Keratinocyte (primary cell): ENCODE data around the gene GPAT3. TPM values are rescaled to one million over a fixed set of nuclear protein-coding genes. Genes with fewer than 3 reads are reported as not detected.

Source experiments
- DNase-seq: peaks from one replicate; pipeline ENCODE4 v3.0.0-alpha.2; 2011; ENCODE audit warnings: low read depth, missing footprints, low spot score
- FAIRE-seq: peaks from 2 replicates; lab custom pipeline; 2011; peaks lifted over from hg19 to GRCh38; lab: Jason Lieb, UNC
- H2AFZ ChIP-seq: 2 replicates; pipeline ENCODE4 v1.6.0; 2012; ENCODE audit warnings: low read length, control low read depth, inconsistent platforms; ENCODE audit not compliant: control insufficient read depth
- H3K27ac ChIP-seq: 2 replicates; pipeline ENCODE4 v1.5.1; 2011; ENCODE audit warnings: low read length; ENCODE audit not compliant: control insufficient read depth, insufficient read depth
- H3K27me3 ChIP-seq: 3 replicates; pipeline ENCODE4 v1.6.0; 2011; ENCODE audit warnings: low read length; ENCODE audit not compliant: control insufficient read depth, insufficient read depth; ENCODE audit errors: extremely low read depth
- H3K36me3 ChIP-seq, 2 experiments: 2 replicates in 1 of 2; 3 replicates in 1 of 2; pipeline ENCODE4 v1.5.1; 2011; ENCODE audit warnings: low read length in 2 of 2, mild to moderate bottlenecking in 1 of 2; ENCODE audit not compliant: control insufficient read depth in 2 of 2, insufficient read depth in 2 of 2; ENCODE audit errors: extremely low read depth in 1 of 2
- H3K4me1 ChIP-seq: 3 replicates; pipeline ENCODE4 v1.5.1; 2011; ENCODE audit warnings: low read length; ENCODE audit not compliant: control insufficient read depth, insufficient read depth; ENCODE audit errors: extremely low read depth
- H3K4me2 ChIP-seq: 3 replicates; pipeline ENCODE4 v1.6.0; 2011; ENCODE audit warnings: low read depth, low read length; ENCODE audit not compliant: control insufficient read depth, insufficient read depth; ENCODE audit errors: extremely low read depth
- H3K4me3 ChIP-seq, 3 experiments: fragments of 200-600 bp in 1 of 3; sonication (generic) in 1 of 3; 2 replicates in 2 of 3; 3 replicates in 1 of 3; pipeline ENCODE4 v1.5.1; 2011 to 2016; ENCODE audit warnings: low read length in 3 of 3, mild to moderate bottlenecking in 3 of 3, control low read depth in 2 of 3, inconsistent platforms in 1 of 3, low read depth in 1 of 3, mixed read lengths in 1 of 3, mixed run types in 1 of 3, moderate library complexity in 1 of 3; ENCODE audit not compliant: control insufficient read depth in 2 of 3, insufficient read depth in 2 of 3; ENCODE audit errors: extremely low read depth in 1 of 3
- H3K79me2 ChIP-seq: 2 replicates; pipeline ENCODE4 v1.6.0; 2012; ENCODE audit warnings: low read length; ENCODE audit not compliant: control insufficient read depth, insufficient read depth
- H3K9ac ChIP-seq: 3 replicates; pipeline ENCODE4 v1.6.0; 2011; ENCODE audit warnings: low read length; ENCODE audit not compliant: control insufficient read depth, insufficient read depth; ENCODE audit errors: extremely low read depth
- H3K9me1 ChIP-seq: 3 replicates; pipeline ENCODE4 v1.6.0; 2011; ENCODE audit warnings: low read length; ENCODE audit not compliant: control insufficient read depth, insufficient read depth; ENCODE audit errors: extremely low read depth
- H3K9me3 ChIP-seq: 2 replicates; pipeline ENCODE4 v1.5.1; 2012; ENCODE audit warnings: low read depth, low read length; ENCODE audit not compliant: control insufficient read depth
- H4K20me1 ChIP-seq: 3 replicates; pipeline ENCODE4 v1.6.0; 2011; ENCODE audit warnings: low read length; ENCODE audit not compliant: control insufficient read depth, insufficient read depth; ENCODE audit errors: extremely low read depth
- CTCF ChIP-seq, 3 experiments: IDR thresholded peaks in 1 of 3; conservative IDR thresholded peaks in 1 of 3; optimal IDR thresholded peaks in 1 of 3; 2 replicates in 2 of 3; 3 replicates in 1 of 3; pipeline versions ENCODE3 to v1.5.1; 2011; ENCODE audit warnings: low read length in 3 of 3, mild to moderate bottlenecking in 3 of 3, moderate library complexity in 2 of 3, control low read depth in 1 of 3, inconsistent platforms in 1 of 3; ENCODE audit not compliant: insufficient read depth in 2 of 3; ENCODE audit errors: extremely low read depth in 1 of 3
- EZH2 ChIP-seq: IDR thresholded peaks from one replicate; pipeline ENCODE4 v1.6.1; 2012; ENCODE audit warnings: inconsistent platforms, mild to moderate bottlenecking, low read length, moderate library complexity
- dilution Hi-C: fragments of 300-500 bp; cut with MboI; formaldehyde crosslinking; loops from one replicate; pipeline ENCODE4 v1.7.0; 2020; ENCODE audit warnings: low sequenced_read_pairs; ENCODE audit not compliant: extremely low pct_ligation_motif_present
- polyA minus RNA-seq, 3 experiments: library from RNA; depleted of rRNA, polyadenylated mRNA; stranded (reverse); fragments of >200 nt; gene quantifications; 1 replicate in 1 of 3; 2 replicates in 1 of 3; 3 replicates in 1 of 3; pipeline ENCODE4 v1.2.3, GENCODE V29; 2011
- polyA plus RNA-seq, 5 experiments: library from polyadenylated mRNA; depleted of rRNA in 3 of 5; stranded (reverse) in 3 of 5; stranded (forward) in 1 of 5; unstranded in 1 of 5; fragments of >200 nt; gene quantifications; 1 replicate in 1 of 5; 2 replicates in 3 of 5; 3 replicates in 1 of 5; pipeline versions ENCODE4 v1.2.1 to v1.2.3, GENCODE V29; 2011 to 2012; ENCODE audit warnings: missing spikeins in 2 of 5, low read depth in 1 of 5, low replicate concordance in 1 of 5

GPAT3 gene
- polyA plus RNA-seq (0.39 to 3.6 TPM (median 2.4 TPM) in 3 replicates), polyA minus RNA-seq (0.33 to 3.4 TPM (median 2.1 TPM) in 3 replicates)
- polyA plus RNA-seq (2011; ENCODE audit: low read depth) = 16.4 TPM
- polyA plus RNA-seq (2011; cell fraction: cytosol; rRNA removed) = 1.1 and 1.9 TPM in 2 replicates
- polyA plus RNA-seq (2011; cell fraction: nucleus; rRNA removed) = 1.7 and 2.7 TPM in 2 replicates
- polyA plus RNA-seq (2012; ENCODE audit: low replicate concordance) = 3.7 and 12.9 TPM in 2 replicates
- polyA minus RNA-seq (2011; cell fraction: cytosol; rRNA and poly(A)+ RNA removed) = not detected
- polyA minus RNA-seq (2011; cell fraction: nucleus; rRNA and poly(A)+ RNA removed) = 1.5 and 2.1 TPM in 2 replicates

- Histone ChIP-seq H2AFZ (peak within 1 kb of the TSS; percentile 99), H3K36me3 (no peaks in the 10 kb centered on the region), H3K4me3 (peak within 1 kb of the TSS; percentile 58 to 92 (median 89)), H3K4me1 (peaks cover 15% of the 10 kb centered on the region), H3K4me2 (peak within 1 kb of the TSS; percentile 99), H4K20me1 (no peaks in the 10 kb centered on the region), H3K9me1 (no peaks in the 10 kb centered on the region), H3K79me2 (peaks cover 3% of the 10 kb centered on the region), H3K27me3 (peaks cover 8% of the 10 kb centered on the region), H3K9ac (peak within 1 kb of the TSS; percentile 83), H3K27ac (peak within 1 kb of the TSS; percentile 58), H3K9me3 (no peaks in the 10 kb centered on the region)
- no peak for DNase-seq
- TF ChIP-seq CTCF (optimal IDR thresholded peaks at IDR 0.05 in 1 of 3, IDR thresholded peaks at IDR 0.05 in 1 of 3, conservative IDR thresholded peaks at IDR 0.05 in 1 of 3; ENCODE audit: extremely low read depth in 1 of 3, insufficient read depth in 2 of 3, low read length in 3 of 3) (no peak), EZH2 (no peak)
- dilution Hi-C loops = no loop called here
- peak; percentile 67 for FAIRE-seq
These were observed at the start of gene GPAT3 for GRCh38 chr4:83535520-83536361. GPAT3 (plus strand) TSS chr4:83536108; CDS start chr4:83536623, 515 bp downstream.

GRCh38 chr4:83486457-83487129, 49.3 kb upstream of the GPAT3 start:
- H3K27ac ChIP-seq = no peak overlapping the region
- H3K9me3 ChIP-seq = no peaks in the 10 kb centered on the region
- dilution Hi-C loops = no loop called here
- no peak overlapping the region for H3K4me2 ChIP-seq
- no peak overlapping the region for H3K9ac ChIP-seq
- H3K9me1 ChIP-seq = no peaks in the 10 kb centered on the region
- no peaks in the 10 kb centered on the region for H3K36me3 ChIP-seq
- H4K20me1 ChIP-seq = no peaks in the 10 kb centered on the region
- peaks cover 18% of the 10 kb centered on the region for H3K4me1 ChIP-seq
- no peak for TF ChIP-seq CTCF (optimal IDR thresholded peaks at IDR 0.05 in 1 of 3, IDR thresholded peaks at IDR 0.05 in 1 of 3, conservative IDR thresholded peaks at IDR 0.05 in 1 of 3; ENCODE audit: extremely low read depth in 1 of 3, insufficient read depth in 2 of 3, low read length in 3 of 3)
- TF ChIP-seq EZH2 = no peak
- H3K79me2 ChIP-seq = no peaks in the 10 kb centered on the region
- H2AFZ ChIP-seq = no peak overlapping the region
- no peak for DNase-seq
- FAIRE-seq = no peak
- H3K27me3 ChIP-seq = no peaks in the 10 kb centered on the region
- no peak overlapping the region for H3K4me3 ChIP-seq
